Right lobe of liver (tissue), 4 donors: ENCODE results near the gene SLC17A4.

Experiments used
- CTCF ChIP-seq, 4 donors: fragments of 200-600 bp in 3 of 4; fragments of 450-650 bp in 1 of 4; IDR thresholded peaks; one replicate each; pipeline versions ENCODE4 v1.5.1 to v1.8.0; 2016 to 2022; ENCODE audit warnings: antibody characterized with exemption in 4 of 4, mild to moderate bottlenecking in 2 of 4
- POLR2A ChIP-seq: fragments of 450-650 bp; IDR thresholded peaks from one replicate; pipeline ENCODE4 v1.6.1; 2017; ENCODE audit warnings: antibody characterized with exemption, mild to moderate bottlenecking
- donor health status: DM: no; HTN: no; CAD: no.
- donor health status: DM: no; HTN: no; CAD: no.
- donor health status: DM: no; HTN: yes; CAD: no.

- TF ChIP-seq CTCF (IDR thresholded peaks at IDR 0.05): no peak
- no peak for TF ChIP-seq POLR2A
Measured at GRCh38 chr6:25757936-25758642, 3.5 kb downstream of the SLC17A4 start.
